ENCODE data around the gene EMP2. TPM values are rescaled to one million over a fixed set of nuclear protein-coding genes. Genes with fewer than 3 reads are reported as not detected.
A peak's percentile ranks its signal among the peaks of the same experiment; 100 is the strongest.

Gene EMP2
- total and polyA plus RNA-seq, 12 donors: 5.9 to 34.0 (median 12.9) TPM

GRCh38 chr16:10517868-10518267 lies 62.5 kb downstream of the EMP2 start:
- no peak for DNase-seq
- TF ChIP-seq POLR2A (IDR thresholded peaks at IDR 0.05) (no peak), CTCF (IDR thresholded peaks at IDR 0.05) (no peak)
- intact Hi-C loops (cut with DNase I): loop anchor here in 1 of 2 donors (10.0 kb wide), 1 partner anchor 407 kb away; no protein-coding TSS in a partner anchor
- Histone ChIP-seq H3K4me1 (replicated peaks in 1 of 2) (peaks cover 12 to 13% of the 10 kb centered on the region in 2 donors), H3K9me3 (replicated peaks in 1 of 3) (no peaks in the 10 kb centered on the region), H3K36me3 (replicated peaks in 1 of 2) (no peaks in the 10 kb centered on the region), H3K4me3 (no peak overlapping the region), H3K27ac (no peak overlapping the region), H3K27me3 (no peaks in the 10 kb centered on the region)
- WGBS, 4 donors: 80 to 89% (median 85%) methylated on average over 5 of the region's 5 CpGs

GRCh38 chr16:10514369-10515055 lies 65.9 kb downstream of the EMP2 start:
- Histone ChIP-seq H3K27me3 (no peaks in the 10 kb centered on the region), H3K9me3 (replicated peaks in 1 of 3) (no peaks in the 10 kb centered on the region), H3K27ac (peak overlapping the region in 2 of 5 donors; percentile 13 to 50), H3K4me3 (no peak overlapping the region), H3K4me1 (replicated peaks in 1 of 2) (peaks cover 12 to 13% of the 10 kb centered on the region in 2 donors), H3K36me3 (replicated peaks in 1 of 2) (no peaks in the 10 kb centered on the region)
- TF ChIP-seq CTCF (IDR thresholded peaks at IDR 0.05) (peak; percentile 59 to 81 (median 69)), POLR2A (IDR thresholded peaks at IDR 0.05) (no peak)
- intact Hi-C loops (cut with DNase I): loop anchor here in 1 of 2 donors (5.0 to 10.0 kb wide), 2 partner anchors 202 to 410 kb away; no protein-coding TSS in a partner anchor
- DNase-seq: peak; percentile 50 to 85 (median 72)
- 11 to 21% (median 18%) methylated on average over 6 of the region's 6 CpGs for WGBS, 4 donors

- WGBS, 4 donors: 84 to 93% (median 89%) methylated on average over 1 of the region's 1 CpG
- no peak for TF ChIP-seq POLR2A (IDR thresholded peaks at IDR 0.05)
- no peak for TF ChIP-seq CTCF (IDR thresholded peaks at IDR 0.05)
- intact Hi-C loops (cut with DNase I): loop anchor here in 1 of 2 donors (5.0 to 10.0 kb wide), 2 partner anchors 200 to 413 kb away; no protein-coding TSS in a partner anchor
These were observed 68.6 kb downstream of the EMP2 start for GRCh38 chr16:10511829-10512228.

GRCh38 chr16:10510279-10510678 lies 70.1 kb downstream of the EMP2 start:
- no peaks in the 10 kb centered on the region for H3K36me3 ChIP-seq (replicated peaks in 1 of 2)
- H3K4me3 ChIP-seq: no peak overlapping the region
- no peak for DNase-seq
- intact Hi-C loops (cut with DNase I): loop anchor here in 1 of 2 donors (5.0 to 10.0 kb wide), 2 partner anchors 198 to 415 kb away; no protein-coding TSS in a partner anchor
- WGBS, 4 donors: 49 to 64% (median 51%) methylated on average over 2 of the region's 2 CpGs
- H3K4me1 ChIP-seq (replicated peaks in 1 of 2): peaks cover 12% of the 10 kb centered on the region in 2 donors
- H3K9me3 ChIP-seq (replicated peaks in 1 of 3): no peaks in the 10 kb centered on the region
- H3K27ac ChIP-seq: no peak overlapping the region
- TF ChIP-seq CTCF (IDR thresholded peaks at IDR 0.05) (no peak), POLR2A (IDR thresholded peaks at IDR 0.05) (no peak)
- H3K27me3 ChIP-seq: no peaks in the 10 kb centered on the region

More at GRCh38 chr16:10511829-10512228, 68.6 kb downstream of the EMP2 start:
- Histone ChIP-seq H3K27me3 (no peaks in the 10 kb centered on the region), H3K27ac (no peak overlapping the region), H3K4me1 (replicated peaks in 1 of 2) (peaks cover 12 to 13% of the 10 kb centered on the region in 2 donors), H3K36me3 (replicated peaks in 1 of 2) (no peaks in the 10 kb centered on the region), H3K9me3 (replicated peaks in 1 of 3) (no peaks in the 10 kb centered on the region), H3K4me3 (no peak overlapping the region)
- no peak for DNase-seq

Data from adrenal gland (tissue), 12 donors.